ENCODE measurements around the gene ABHD6.
"Not testable (repeated sequence)": the region's sequence is repeated elsewhere in the genome, so short reads cannot be mapped to it uniquely, and the experiment has no call there.

ABHD6 gene

GRCh38 chr3:58324391-58325390 lies 87.1 kb downstream of the ABHD6 start:
- DNase-seq, result no peak

- DNase-seq, result no peak
Measured at GRCh38 chr3:58325525-58325992, 88.0 kb downstream of the ABHD6 start.

DNA sequence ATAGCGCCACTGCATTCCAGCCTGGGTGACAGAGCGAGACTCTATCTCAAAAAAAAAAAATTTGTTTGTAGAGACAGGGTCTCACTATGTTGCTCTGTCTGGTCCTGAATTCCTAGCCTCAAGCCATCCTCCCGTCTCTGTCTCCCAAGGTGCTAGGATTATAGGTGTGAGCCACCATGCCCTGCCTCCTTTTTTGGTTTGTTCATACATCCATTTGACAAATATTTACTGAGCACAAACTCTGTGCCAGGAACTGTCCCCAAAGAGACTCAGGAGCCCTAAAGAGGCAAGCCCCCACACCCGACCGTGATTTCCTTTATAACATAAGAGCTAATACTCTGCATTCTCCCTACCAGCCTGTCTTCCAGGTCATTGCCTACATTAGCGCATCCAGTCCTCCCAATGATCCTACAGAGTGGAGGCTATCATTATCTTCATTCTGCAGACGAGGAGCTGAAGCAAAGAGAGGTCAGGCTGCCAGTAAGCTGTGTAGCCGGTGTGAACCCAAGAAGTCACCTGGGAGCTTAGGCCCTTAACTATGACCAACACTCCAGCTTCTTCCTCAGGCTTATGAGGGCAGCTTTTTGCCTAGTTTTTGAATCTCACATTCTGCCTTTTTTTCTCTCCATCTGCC lies 88.8 kb downstream of the ABHD6 start:
- DNase-seq, result no peak

GRCh38 chr3:58329150-58329921 lies 91.7 kb downstream of the ABHD6 start:
- no peak for DNase-seq

DNA sequence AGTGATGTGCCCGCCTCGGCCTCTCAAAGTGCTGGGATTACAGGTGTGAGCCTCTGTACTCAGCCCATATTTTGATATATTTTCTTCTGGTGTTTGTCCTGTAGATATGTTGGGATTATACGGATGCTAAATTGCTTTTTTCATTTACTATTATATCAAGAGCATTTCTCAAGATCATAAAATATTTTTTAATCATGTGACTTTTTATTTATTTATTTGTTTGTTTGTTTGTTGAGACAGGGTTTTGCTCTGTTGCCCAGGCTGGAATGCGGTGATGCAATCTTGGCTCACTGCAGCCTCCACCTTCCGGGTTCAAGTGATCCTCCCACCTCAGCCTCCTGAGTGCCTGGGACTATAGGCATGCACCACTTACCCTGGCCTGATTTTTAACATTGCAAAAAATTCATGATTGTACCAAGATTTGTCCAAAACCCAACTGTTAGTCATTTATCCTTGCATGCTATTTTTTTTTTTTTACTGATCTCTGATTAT lies 92.4 kb downstream of the ABHD6 start:
- no peak for DNase-seq

DNA sequence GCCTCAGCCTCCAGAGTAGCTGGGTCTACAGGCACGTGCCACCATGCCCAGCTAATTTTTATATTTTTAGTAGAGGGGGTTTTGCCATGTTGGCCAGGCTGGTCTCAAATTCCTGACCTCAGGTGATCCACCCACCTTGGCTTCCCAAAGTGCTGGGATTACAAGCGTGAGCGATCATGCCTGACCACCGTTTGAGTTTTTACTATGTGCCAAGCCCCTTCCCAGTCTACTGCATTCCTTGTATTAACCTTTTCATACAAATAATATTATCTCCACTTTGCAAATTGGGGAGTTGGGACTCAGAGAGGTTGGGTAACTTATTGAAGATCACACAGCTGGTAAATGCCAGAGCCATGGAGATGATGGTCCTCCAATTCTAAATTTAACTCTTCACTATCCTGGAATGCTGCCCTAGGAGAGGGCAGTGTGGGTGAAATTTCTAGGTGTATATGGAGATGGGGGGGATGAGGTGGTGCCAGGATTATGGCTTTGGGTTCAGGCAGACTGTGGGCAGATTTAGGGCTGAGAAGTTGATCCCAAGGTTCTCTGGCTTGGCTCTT lies 94.1 kb downstream of the ABHD6 start:
- DNase-seq, result no peak

GRCh38 chr3:58332575-58333188 lies 95.1 kb downstream of the ABHD6 start, which contains the start of gene PXK:
PXK (plus strand) TSS chr3:58332892; CDS start chr3:58332989, 97 bp downstream.
- DNase-seq, result peak; percentile 54

DNA sequence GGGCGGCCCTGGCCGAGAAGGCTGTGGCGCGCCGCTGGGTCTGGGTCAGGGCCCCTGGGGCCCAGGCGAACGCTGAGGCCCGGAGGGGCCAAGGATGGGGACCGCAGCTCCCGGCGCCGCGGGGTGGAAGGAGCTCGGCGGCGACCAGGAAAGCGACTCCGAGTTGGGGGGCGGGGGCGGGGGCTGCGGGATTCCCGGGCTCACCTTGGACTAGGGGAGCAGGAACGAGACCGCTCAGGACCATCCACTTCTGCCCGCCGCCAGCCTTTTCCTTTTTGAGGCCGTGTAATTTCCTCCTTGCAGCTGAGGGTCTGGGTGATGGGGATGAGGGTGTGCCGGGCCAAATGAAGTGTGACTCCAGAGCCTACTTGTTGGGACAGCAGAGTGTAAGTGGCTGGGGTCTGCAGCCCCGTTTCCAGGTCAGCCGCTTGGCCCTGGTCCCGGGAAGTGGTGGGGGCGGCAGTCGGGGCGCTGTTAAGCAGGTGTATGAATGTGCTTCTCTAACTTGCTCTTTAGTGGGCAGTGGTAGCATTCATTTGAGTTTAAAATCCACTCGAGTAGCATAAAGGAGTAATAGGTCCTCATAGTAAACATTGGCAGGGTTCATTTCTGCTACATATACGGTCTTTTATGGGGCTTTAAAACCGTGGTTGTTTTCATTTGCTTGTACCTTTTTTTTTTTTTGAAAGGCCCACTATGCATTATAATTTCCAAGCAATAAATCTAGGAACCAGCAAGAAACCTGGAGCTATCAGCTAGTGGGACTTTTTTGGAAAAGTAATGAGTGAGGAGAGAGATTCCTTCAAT lies 95.8 kb downstream of the ABHD6 start:
- DNase-seq, result peak; percentile 2

DNA sequence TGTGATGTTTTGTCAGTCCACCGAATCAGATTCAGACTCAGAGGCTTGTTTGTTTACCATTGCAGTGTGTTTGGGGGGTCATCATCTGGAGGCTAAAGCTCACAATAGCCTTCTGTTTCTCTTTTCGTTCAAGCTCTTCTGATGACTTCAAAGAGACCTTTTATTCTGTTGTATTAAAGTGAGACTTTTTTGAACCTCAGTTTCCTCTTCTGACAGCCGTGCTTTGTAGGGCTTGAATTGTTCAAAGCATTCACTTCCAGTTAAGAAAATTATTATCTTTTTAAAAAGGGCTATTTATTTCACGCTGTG lies 96.4 kb downstream of the ABHD6 start:
- no peak for DNase-seq

DNA sequence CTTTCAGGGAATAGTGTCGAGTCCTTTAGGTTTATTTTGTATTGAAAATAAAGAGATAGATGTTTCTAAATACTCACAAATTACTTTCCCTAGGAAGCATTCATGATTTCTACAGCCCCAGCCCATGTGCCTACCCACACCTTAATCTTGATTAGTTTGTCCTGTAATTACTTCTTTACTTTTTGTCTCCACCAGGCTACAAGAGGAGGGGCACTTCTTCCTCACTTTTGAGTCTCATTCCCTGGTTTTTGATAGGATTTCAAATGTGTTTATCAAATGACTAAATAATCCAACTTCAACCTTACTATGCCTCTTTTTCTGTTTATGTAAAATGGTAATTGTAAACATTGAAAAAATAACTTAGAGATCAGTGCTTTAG lies 96.9 kb downstream of the ABHD6 start:
- DNase-seq, result no peak

DNA sequence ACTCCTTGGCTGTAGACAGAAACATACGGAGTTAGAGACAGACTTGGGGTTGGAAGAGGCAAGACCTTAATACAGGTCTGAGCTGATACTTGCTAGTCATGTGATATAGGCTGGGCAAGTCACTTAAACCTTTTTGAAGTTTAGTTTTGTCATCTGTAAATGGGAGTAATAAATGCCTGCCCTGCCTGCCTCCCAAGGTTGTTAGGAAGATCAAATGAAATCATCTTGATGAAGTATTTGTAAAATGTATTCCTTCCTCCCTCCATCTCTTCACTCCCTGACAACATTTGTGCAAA lies 98.0 kb downstream of the ABHD6 start:
- DNase-seq, result no peak

DNA sequence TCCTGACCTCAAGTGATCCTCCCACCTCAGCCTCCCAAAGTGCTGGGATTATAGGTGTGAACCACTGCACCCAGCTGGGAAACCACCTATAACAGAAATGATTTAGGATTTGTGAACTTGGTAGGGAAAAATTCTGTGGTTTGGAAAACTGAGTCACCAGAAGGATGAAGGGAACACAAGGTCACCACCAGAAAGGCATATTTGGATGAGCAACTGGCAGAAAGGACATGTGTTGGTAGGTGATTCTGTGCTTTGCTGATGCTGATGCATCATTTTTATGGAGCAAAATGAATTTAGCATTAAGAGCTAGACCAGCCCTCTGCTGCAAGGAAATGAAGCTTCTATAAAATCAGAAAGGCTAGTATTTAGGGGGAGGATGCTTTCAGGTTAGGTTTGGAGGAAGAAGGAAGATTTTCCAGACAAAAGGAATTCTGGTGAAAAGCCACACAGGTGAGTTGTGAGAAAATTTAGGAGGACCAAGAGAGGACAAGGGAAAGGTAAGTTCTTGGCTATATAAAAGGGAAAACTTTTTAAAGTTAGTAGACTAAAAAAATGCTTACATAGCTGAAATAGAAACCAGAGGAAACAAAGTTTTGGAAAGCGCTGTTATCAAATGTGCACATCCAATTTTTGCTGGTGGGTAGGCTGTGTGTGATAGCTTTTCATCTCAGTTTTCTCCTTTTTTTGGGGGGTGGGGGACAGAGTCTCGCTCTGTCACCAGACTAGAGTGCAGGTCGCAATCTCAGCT lies 98.7 kb downstream of the ABHD6 start:
- DNase-seq, result no peak

DNA sequence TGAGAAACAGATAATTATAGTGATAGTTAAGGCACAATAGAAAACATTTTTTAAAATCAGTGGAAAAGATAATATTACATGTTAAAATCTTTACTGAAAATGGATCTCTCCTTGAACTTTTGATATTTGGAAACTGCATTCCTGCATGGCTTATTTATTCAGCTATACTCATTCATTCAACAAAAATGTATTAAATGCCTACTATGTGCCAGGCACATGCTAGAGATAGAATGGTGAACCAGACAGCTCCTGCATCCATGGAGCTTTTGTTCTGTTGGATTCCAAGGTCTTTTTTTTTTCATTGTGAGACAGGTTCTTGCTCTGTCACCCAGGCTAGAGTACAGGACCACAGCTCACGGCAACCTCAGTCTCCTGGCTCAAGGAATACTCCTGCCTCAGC lies 99.6 kb downstream of the ABHD6 start:
- DNase-seq, result no peak

DNA sequence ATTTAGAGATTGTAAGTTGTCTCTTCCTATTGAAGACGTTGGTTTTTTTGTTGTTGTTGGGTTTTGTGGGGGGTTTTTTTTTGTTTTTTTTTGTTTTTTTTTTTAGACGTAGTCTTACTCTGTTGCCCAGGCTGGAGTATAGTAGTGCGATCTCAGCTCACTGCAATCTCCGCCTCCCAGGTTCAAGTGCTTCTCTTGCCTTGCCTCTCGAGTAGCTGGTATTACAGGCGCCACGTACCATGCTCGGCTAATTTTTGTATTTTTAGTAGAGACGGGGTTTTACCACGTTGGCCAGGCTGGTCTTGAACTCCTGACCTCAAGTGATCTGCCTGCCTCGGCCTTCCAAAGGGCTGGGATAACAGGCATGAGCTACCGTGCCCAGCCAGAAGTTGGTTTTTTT lies 101.6 kb downstream of the ABHD6 start:
- DNase-seq, result not testable (repeated sequence)

- no peak for DNase-seq
Measured at GRCh38 chr3:58340594-58341244, 103.1 kb downstream of the ABHD6 start.

DNA sequence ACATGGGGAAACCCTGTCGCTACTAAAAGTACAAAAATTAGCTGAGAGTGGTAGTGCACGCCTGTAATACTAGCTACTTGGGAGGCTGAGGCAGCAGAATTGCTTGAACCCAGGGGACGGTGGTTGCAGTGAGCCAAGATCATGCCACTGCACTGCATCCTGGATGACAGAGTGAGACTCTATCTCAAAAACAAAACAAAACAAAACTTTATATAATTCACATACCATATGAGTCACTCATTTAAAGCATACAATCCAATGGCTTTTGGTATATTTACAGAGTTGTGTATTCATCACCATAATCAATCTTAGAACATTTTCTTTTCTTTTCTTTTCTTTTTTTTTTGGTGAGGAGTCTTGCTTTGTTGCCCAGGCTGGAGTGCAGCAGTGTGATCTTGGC lies 103.8 kb downstream of the ABHD6 start:
- no peak for DNase-seq

- no peak for DNase-seq
Measured at GRCh38 chr3:58342676-58343075, 105.1 kb downstream of the ABHD6 start.

Data from NCI-H345 (cell line).